Mesothelial cell of epicardium (in vitro differentiated cells): ENCODE data around the gene SPAG17. TPM values are rescaled to one million over a fixed set of nuclear protein-coding genes. Genes with fewer than 3 reads are reported as not detected.

ENCODE experiments used
- DNase-seq, 2 experiments: peaks; one replicate each; pipeline ENCODE4 v3.0.0; 2021; ENCODE audit warnings: low spot score in 2 of 2; ENCODE audit not compliant: unreplicated experiment in 2 of 2
- H3K27ac Mint-ChIP-seq: 2 replicates; pipeline ENCODE4 v1.8.0; 2021; ENCODE audit warnings: mixed read lengths
- H3K27me3 Mint-ChIP-seq: 2 replicates; pipeline ENCODE4 v1.8.0; 2021; ENCODE audit warnings: low read depth, mixed read lengths
- H3K36me3 Mint-ChIP-seq: 2 replicates; pipeline ENCODE4 v1.8.0; 2021; ENCODE audit warnings: mixed read lengths
- H3K4me1 Mint-ChIP-seq: 2 replicates; pipeline ENCODE4 v1.8.0; 2021; ENCODE audit warnings: mixed read lengths
- H3K4me3 Mint-ChIP-seq: 2 replicates; pipeline ENCODE4 v1.8.0; 2021; ENCODE audit warnings: mild to moderate bottlenecking, moderate library complexity, mixed read lengths
- H3K9me3 Mint-ChIP-seq: 2 replicates; pipeline ENCODE4 v1.8.0; 2021; ENCODE audit warnings: mixed read lengths
- total RNA-seq: library from RNA; stranded (reverse); gene quantifications from 3 replicates; pipeline ENCODE4 v1.2.1, GENCODE V29; 2021
- TF ChIP-seq, protein P1 (sequence below): fragments of 200-600 bp; sonication (generic); IDR thresholded peaks from one replicate; pipeline ENCODE4 v1.5.0; 2021; ENCODE audit warnings: antibody characterized with exemption; ENCODE audit not compliant: unreplicated experiment

SPAG17 gene
- total RNA-seq, 1 donor from 2014 or later = 2.7 TPM

DNA sequence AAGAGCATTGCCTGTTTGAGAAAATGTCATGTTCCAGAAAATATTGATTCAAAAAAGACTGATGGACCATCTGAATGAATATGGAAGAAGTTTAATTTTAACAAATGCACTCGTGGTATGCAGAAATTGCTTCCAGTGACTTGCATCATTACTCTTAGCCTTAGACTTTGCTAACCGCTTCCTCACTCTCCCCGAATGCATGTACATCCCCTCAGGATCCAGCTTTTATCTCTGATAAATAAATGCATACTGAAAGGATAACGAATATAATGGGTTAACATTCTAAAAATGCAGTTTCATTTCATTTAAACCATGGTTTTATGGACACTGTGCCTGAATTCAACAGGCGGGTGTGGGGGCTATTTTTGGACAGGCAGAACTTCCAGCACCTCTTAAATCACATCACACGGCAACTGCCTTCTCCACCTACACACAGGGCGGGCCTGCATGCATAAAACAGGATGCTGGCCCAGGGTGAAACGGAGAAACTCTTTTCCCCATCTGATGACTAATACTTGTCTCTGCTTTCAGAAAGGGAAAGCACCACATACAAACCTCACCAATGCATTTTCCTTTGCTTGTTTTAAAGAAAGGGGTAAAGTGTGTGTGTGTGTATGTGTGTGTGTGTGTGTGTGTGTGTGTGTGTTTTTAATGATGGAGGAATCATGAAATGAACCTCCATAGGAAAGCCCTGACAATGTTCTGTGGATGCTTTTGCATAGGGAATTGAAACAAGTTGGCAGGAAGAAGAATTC is 48.7 kb downstream of the SPAG17 start:
- H3K4me1 Mint-ChIP-seq = peaks cover 10% of the 10 kb centered on the region
- DNase-seq = no peak
- peak overlapping the region; percentile 27 for H3K27ac Mint-ChIP-seq
- H3K27me3 Mint-ChIP-seq = no peaks in the 10 kb centered on the region
- H3K4me3 Mint-ChIP-seq = no peak overlapping the region
- TF ChIP-seq, protein P1, sequence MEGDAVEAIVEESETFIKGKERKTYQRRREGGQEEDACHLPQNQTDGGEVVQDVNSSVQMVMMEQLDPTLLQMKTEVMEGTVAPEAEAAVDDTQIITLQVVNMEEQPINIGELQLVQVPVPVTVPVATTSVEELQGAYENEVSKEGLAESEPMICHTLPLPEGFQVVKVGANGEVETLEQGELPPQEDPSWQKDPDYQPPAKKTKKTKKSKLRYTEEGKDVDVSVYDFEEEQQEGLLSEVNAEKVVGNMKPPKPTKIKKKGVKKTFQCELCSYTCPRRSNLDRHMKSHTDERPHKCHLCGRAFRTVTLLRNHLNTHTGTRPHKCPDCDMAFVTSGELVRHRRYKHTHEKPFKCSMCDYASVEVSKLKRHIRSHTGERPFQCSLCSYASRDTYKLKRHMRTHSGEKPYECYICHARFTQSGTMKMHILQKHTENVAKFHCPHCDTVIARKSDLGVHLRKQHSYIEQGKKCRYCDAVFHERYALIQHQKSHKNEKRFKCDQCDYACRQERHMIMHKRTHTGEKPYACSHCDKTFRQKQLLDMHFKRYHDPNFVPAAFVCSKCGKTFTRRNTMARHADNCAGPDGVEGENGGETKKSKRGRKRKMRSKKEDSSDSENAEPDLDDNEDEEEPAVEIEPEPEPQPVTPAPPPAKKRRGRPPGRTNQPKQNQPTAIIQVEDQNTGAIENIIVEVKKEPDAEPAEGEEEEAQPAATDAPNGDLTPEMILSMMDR = no peak
- H3K9me3 Mint-ChIP-seq = no peaks in the 10 kb centered on the region
- H3K36me3 Mint-ChIP-seq = no peaks in the 10 kb centered on the region

DNA sequence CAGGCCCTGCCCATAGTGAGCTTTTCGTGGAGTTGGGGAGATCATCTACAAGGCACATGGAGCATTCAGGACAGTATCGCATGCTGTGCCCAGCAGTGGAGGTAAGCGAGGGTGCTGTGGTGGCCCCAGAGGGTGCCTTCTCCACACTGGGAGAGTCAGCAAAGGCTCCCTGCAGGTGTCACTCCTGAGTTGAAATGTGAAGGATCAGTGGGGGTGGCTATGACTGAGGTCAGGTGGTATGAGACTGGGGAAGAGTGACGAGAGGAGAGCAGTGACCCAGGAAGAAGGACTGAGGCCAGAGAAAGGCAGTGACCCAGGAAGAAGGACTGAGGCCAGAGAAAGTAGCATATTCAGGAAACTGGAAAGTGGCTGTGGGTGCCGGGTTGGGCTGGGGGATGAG is 53.0 kb downstream of the SPAG17 start:
- H3K9me3 Mint-ChIP-seq = no peaks in the 10 kb centered on the region
- no peaks in the 10 kb centered on the region for H3K27me3 Mint-ChIP-seq
- H3K4me3 Mint-ChIP-seq = no peak overlapping the region
- H3K27ac Mint-ChIP-seq = no peak overlapping the region
- TF ChIP-seq, protein P1 = no peak
- H3K4me1 Mint-ChIP-seq = peaks cover 10% of the 10 kb centered on the region
- no peaks in the 10 kb centered on the region for H3K36me3 Mint-ChIP-seq
- no peak for DNase-seq

DNA sequence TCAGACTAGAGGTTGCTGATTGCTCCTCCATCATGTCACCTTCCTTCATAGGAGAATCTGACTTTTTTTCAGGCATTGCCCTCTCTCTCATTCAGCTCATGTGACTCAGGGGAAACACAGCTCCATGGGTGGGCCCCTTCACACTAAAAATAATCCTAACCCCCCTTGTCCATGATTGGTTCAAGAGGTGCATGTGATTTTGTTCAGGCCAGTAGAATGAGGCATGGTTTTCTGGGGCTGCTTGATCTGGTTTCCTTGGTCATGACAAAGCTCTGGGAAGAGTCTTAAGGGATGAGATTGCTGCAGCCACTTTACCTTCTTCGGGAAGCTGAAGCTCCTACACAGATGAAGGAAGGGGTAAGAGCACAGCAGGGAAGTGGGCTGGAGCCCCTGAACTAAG is 56.3 kb downstream of the SPAG17 start:
- Mint-ChIP-seq H3K9me3 (peaks cover 6% of the 10 kb centered on the region), H3K4me3 (no peak overlapping the region), H3K4me1 (no peaks in the 10 kb centered on the region), H3K36me3 (no peaks in the 10 kb centered on the region), H3K27me3 (no peaks in the 10 kb centered on the region), H3K27ac (no peak overlapping the region)
- DNase-seq = no peak
- TF ChIP-seq, protein P1 = no peak

DNA sequence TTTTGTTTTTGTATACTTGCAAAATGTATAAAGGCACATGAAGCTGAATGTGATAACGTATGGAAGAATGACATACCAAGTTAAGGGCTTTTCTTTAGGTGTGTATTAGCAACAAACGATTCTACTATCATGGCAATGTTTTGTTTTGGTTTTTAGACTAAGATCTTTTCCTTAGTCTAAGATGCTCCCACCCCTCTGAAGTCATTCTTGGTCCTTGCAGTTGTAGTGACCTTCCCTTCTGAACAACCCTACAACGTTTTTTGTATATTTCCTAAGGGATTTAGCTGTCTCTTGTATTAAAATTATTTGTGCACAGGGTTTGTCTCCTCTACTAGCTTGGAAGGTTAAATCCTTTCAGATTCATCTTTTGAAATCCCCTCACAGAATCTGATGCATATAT is 61.0 kb downstream of the SPAG17 start:
- H3K27me3 Mint-ChIP-seq = no peaks in the 10 kb centered on the region
- no peak for DNase-seq
- H3K27ac Mint-ChIP-seq = no peak overlapping the region
- peaks cover 12% of the 10 kb centered on the region for H3K4me1 Mint-ChIP-seq
- TF ChIP-seq, protein P1 = no peak
- no peak overlapping the region for H3K4me3 Mint-ChIP-seq
- H3K36me3 Mint-ChIP-seq = no peaks in the 10 kb centered on the region
- H3K9me3 Mint-ChIP-seq = peaks cover 6% of the 10 kb centered on the region

DNA sequence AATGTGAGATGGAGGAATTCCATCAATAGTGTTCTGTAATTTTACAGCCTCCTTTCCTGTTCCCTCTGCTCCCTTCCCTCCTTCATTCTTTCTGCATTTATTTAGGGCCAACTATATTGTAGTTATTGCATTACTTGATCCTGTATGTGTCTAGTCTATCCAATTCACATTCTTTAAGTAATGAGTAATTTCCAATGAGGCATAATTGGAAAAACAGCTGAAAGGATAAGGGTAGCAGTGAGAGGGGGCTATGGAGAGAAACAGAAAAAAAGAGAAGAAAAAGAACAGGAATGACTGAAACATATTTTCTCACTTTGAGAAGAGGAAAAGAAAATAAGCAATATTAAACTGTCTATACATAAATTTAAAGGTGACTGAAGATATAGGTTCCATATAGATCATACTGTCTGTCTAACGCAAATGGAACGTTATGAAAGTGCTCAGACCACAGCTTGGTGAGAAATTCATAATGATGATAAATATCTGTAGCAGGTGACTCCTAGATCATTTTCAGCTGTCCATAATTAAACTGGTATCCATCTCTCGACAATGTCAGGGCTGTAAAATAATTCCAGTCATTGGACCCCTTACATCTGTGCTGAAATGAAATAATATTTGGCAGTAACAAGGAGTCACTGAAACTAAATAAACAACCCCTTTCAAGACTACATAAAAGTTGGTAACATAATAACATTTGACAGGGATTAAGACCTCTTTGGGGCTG is 61.8 kb downstream of the SPAG17 start:
- H3K27me3 Mint-ChIP-seq = no peaks in the 10 kb centered on the region
- TF ChIP-seq, protein P1 = no peak
- peaks cover 15% of the 10 kb centered on the region for H3K4me1 Mint-ChIP-seq
- H3K27ac Mint-ChIP-seq = no peak overlapping the region
- peaks cover 6% of the 10 kb centered on the region for H3K9me3 Mint-ChIP-seq
- H3K4me3 Mint-ChIP-seq = no peak overlapping the region
- H3K36me3 Mint-ChIP-seq = no peaks in the 10 kb centered on the region
- no peak for DNase-seq
